Stimulated activated naive CD4-positive, alpha-beta T cell treated with Interleukin-2 at 50 U/mL for 16 hours (primary cell): ENCODE measurements around the gene CR2.
"Not testable (repeated sequence)": the region's sequence is repeated elsewhere in the genome, so short reads cannot be mapped to it uniquely, and the experiment has no call there.

Experiments
- DNase-seq: peaks from one replicate; lab custom pipeline; 2025; lab: John Stamatoyannopoulos, UW

CR2 gene

GRCh38 chr1:207444514-207445217 lies 9.5 kb upstream of the CR2 start:
- no peak for DNase-seq

- DNase-seq: no peak
Measured at GRCh38 chr1:207453710-207454045, 450 bp upstream of the CR2 start.

- DNase-seq: no peak
Measured at GRCh38 chr1:207455183-207455754, 1.1 kb downstream of the CR2 start.

- no peak for DNase-seq
Measured at GRCh38 chr1:207458414-207458813, 4.3 kb downstream of the CR2 start.

- DNase-seq: no peak
Measured at GRCh38 chr1:207459008-207459407, 4.9 kb downstream of the CR2 start.

- no peak for DNase-seq
Measured at GRCh38 chr1:207461649-207462048, 7.5 kb downstream of the CR2 start.

GRCh38 chr1:207462535-207462934 lies 8.4 kb downstream of the CR2 start:
- DNase-seq: no peak

GRCh38 chr1:207463021-207463420 lies 8.9 kb downstream of the CR2 start:
- no peak for DNase-seq

GRCh38 chr1:207463571-207463970 lies 9.4 kb downstream of the CR2 start:
- no peak for DNase-seq

GRCh38 chr1:207470927-207471326 lies 16.8 kb downstream of the CR2 start:
- DNase-seq: no peak

- DNase-seq: no peak
Measured at GRCh38 chr1:207474210-207474609, 20.1 kb downstream of the CR2 start.

- DNase-seq: no peak
Measured at GRCh38 chr1:207486198-207486597, 32.1 kb downstream of the CR2 start.

GRCh38 chr1:207487636-207488035 lies 33.5 kb downstream of the CR2 start:
- DNase-seq: no peak

GRCh38 chr1:207493212-207493611 lies 39.1 kb downstream of the CR2 start:
- DNase-seq: no peak

- DNase-seq: no peak
Measured at GRCh38 chr1:207494171-207494570, 40.0 kb downstream of the CR2 start.

GRCh38 chr1:207495281-207495680 lies 41.2 kb downstream of the CR2 start:
- DNase-seq: not testable (repeated sequence)

GRCh38 chr1:207495801-207496792 lies 42.0 kb downstream of the CR2 start, which contains the start of gene CR1:
CR1 (plus strand) TSS chr1:207496157; CDS start chr1:207496268, 111 bp downstream.
- DNase-seq: peak; percentile 3

- no peak for DNase-seq
Measured at GRCh38 chr1:207497941-207498340, 43.8 kb downstream of the CR2 start.

- DNase-seq: peak; percentile 51
Measured at GRCh38 chr1:207499573-207499972, 45.4 kb downstream of the CR2 start.

- DNase-seq: no peak
Measured at GRCh38 chr1:207500306-207500705, 46.2 kb downstream of the CR2 start.

- DNase-seq: no peak
Measured at GRCh38 chr1:207501071-207501470, 46.9 kb downstream of the CR2 start.

- DNase-seq: no peak
Measured at GRCh38 chr1:207502726-207503125, 48.6 kb downstream of the CR2 start.

GRCh38 chr1:207503950-207504349 lies 49.8 kb downstream of the CR2 start:
- DNase-seq: no peak
